H1 (cell line): ENCODE results near the gene PGM2L1. TPM values are rescaled to one million over a fixed set of nuclear protein-coding genes. Genes with fewer than 3 reads are reported as not detected.

Source experiments
- BCL11A ChIP-seq, 2 experiments: IDR thresholded peaks; one replicate each; pipeline ENCODE4 v1.6.1; 2011; ENCODE audit warnings: low read depth in 2 of 2, low read length in 2 of 2, mild to moderate bottlenecking in 2 of 2
- CBX5 ChIP-seq: fragments of 300-800, 300-1000 bp; sonication (generic); IDR thresholded peaks from 2 replicates; pipeline ENCODE4 v1.7.1; 2016; ENCODE audit warnings: antibody characterized with exemption, low read length, low read depth
- CHD7 ChIP-seq: fragments of 300-600 bp; sonication (generic); IDR thresholded peaks from 2 replicates; pipeline ENCODE4 v1.7.1; 2012; ENCODE audit warnings: low read length, moderate library complexity, mild to moderate bottlenecking, inconsistent platforms; ENCODE audit not compliant: insufficient replicate concordance
- GABPA ChIP-seq: IDR thresholded peaks from 2 replicates; pipeline ENCODE4 v1.6.1; 2011; ENCODE audit warnings: mild to moderate bottlenecking, low read length, moderate library complexity, borderline replicate concordance; ENCODE audit not compliant: insufficient read depth
- PHF8 ChIP-seq: fragments of 200-600 bp; sonication (generic); conservative IDR thresholded peaks from 2 replicates; pipeline ENCODE4 v1.7.1; 2012; ENCODE audit warnings: low read depth, mild to moderate bottlenecking, inconsistent platforms, low read length, moderate library complexity
- TAF1 ChIP-seq: IDR thresholded peaks from 2 replicates; pipeline ENCODE4 v1.6.1; 2011; ENCODE audit warnings: mild to moderate bottlenecking, low read depth, low read length
- YY1 ChIP-seq: IDR thresholded peaks from 2 replicates; pipeline ENCODE4 v1.6.1; 2011; ENCODE audit warnings: low read depth, mild to moderate bottlenecking, low read length
- polyA plus RNA-seq, 7 experiments: library from polyadenylated mRNA; depleted of rRNA in 3 of 7; stranded (reverse) in 5 of 7; unstranded in 2 of 7; fragments of >200 nt in 5 of 7; fragments of 200-250 nt in 2 of 7; gene quantifications; 1 replicate in 5 of 7; 2 replicates in 1 of 7; 4 replicates in 1 of 7; pipeline versions ENCODE4 v1.2.1 to v1.2.3, GENCODE V29; 2011 to 2013; ENCODE audit warnings: missing spikeins in 2 of 7, mixed read lengths in 2 of 7
- total RNA-seq: library from RNA; stranded (reverse); fragmentation: NEBNext Ultra II Directional; extraction: Animal tissue kit (Norgen Biotek cat#: 25700); gene quantifications from 2 replicates; pipeline ENCODE4 v1.2.1, GENCODE V29; 2021
- TF ChIP-seq, protein P1 (sequence below), 3 experiments: IDR thresholded peaks; 1 replicate in 2 of 3; 2 replicates in 1 of 3; pipeline versions ENCODE4 v1.5.1 to v1.6.1; 2011; ENCODE audit warnings: low read length in 3 of 3, mild to moderate bottlenecking in 3 of 3, inconsistent platforms in 2 of 3, low read depth in 1 of 3, moderate library complexity in 1 of 3; ENCODE audit not compliant: insufficient read depth in 1 of 3; ENCODE audit errors: control extremely low read depth in 1 of 3

PGM2L1 gene
- total and polyA plus RNA-seq, 2 of the 8 experiments (the other 6 are each of a cell fraction or from before 2014, with no cell fraction given): 5.0 to 42.7 TPM

DNA sequence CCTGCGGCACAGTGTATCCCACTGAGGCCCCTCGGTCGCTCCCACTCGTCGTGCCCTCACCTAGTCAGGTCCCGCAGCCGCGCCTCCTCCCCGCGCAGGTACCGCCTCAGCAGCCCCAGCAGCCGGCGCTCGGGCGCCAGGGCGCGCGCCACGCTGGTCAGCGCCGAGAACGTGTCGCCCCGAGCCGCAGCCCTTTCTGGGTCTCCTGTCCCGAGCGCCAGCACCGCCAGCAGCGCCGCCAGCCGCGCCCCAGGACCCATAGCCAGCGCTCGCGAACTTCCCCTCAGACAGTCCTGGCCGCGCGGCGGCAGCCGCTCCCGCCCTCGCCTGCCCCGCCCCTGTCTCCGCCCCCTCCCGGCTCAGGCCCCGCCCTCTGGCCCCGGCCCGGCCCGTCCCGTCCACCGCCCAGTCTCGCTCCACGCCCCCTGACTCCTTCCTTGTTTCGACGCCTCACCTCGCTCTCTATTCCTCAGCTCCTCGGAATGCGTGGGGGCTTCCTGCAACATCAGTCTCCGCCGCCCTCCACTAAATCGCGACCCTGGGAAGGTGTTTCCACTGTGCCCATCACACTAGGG, 86.8 kb downstream of the PGM2L1 start, which contains the start of gene P4HA3 (continued):
- TF ChIP-seq TAF1: no peak
- no peak for TF ChIP-seq CHD7
- TF ChIP-seq, protein P1, sequence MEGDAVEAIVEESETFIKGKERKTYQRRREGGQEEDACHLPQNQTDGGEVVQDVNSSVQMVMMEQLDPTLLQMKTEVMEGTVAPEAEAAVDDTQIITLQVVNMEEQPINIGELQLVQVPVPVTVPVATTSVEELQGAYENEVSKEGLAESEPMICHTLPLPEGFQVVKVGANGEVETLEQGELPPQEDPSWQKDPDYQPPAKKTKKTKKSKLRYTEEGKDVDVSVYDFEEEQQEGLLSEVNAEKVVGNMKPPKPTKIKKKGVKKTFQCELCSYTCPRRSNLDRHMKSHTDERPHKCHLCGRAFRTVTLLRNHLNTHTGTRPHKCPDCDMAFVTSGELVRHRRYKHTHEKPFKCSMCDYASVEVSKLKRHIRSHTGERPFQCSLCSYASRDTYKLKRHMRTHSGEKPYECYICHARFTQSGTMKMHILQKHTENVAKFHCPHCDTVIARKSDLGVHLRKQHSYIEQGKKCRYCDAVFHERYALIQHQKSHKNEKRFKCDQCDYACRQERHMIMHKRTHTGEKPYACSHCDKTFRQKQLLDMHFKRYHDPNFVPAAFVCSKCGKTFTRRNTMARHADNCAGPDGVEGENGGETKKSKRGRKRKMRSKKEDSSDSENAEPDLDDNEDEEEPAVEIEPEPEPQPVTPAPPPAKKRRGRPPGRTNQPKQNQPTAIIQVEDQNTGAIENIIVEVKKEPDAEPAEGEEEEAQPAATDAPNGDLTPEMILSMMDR (IDR thresholded peaks at IDR 0.05; ENCODE audit: control extremely low read depth in 1 of 3, insufficient read depth in 1 of 3, low read depth in 1 of 3, low read length in 3 of 3): peak in 1 of 3 experiments; percentile 17; a peak in 1 of 4 replicates
- no peak for TF ChIP-seq GABPA
- no peak for TF ChIP-seq BCL11A (IDR thresholded peaks at IDR 0.05; ENCODE audit: low read depth in 2 of 2, low read length in 2 of 2)
- TF ChIP-seq CBX5: no peak
- no peak for TF ChIP-seq YY1
- no peak for TF ChIP-seq PHF8
